Midbrain (tissue), 1 donor: ENCODE data around the gene HMGCS2.

Source experiments
- DNase-seq: peaks from one replicate; lab custom pipeline; 2025; lab: John Stamatoyannopoulos, UW

Gene HMGCS2

DNA sequence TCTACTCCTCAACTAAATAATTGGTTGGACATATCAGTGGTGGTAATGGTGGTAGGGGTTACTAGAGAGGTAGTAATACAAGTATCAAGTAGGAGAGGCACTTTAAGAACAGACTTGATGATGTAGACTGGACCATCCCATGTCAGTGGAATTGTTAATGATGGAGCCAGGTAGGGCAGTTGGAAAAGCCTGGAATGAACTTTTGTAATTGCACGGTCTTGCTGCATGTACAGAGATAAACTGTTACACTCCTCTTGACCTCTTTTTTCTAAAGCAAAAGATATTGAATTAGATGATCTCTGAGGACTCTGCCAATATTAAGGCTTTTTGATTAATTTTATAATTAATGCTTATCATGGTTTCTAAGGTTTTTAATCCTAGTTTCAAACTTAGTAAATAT, 5.8 kb downstream of the HMGCS2 start:
- no peak for DNase-seq

- DNase-seq: no peak
Measured at GRCh38 chr1:119762409-119762808, 6.3 kb downstream of the HMGCS2 start.

DNA sequence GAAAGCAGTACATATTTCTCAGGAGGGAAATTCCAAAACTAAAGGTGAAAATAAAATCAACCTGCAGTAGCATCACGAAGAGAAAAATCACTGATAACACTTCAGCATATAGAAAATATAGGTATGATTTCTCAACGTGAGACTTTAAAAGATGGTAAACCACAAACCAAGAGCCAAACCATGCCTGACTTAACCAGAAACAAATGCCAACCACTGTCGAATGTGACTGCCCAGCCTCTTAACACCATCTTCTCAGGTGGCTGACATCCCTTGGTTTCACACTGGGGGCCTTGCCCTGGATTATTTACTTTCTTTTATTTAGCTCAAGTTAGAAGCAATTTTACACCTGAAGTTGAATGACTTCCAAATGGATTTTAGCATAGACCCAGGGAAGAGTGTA, 10.1 kb downstream of the HMGCS2 start:
- no peak for DNase-seq

GRCh38 chr1:119752592-119752991, 16.1 kb downstream of the HMGCS2 start:
- DNase-seq: no peak

- DNase-seq: no peak
Measured at GRCh38 chr1:119748040-119748439, 20.7 kb downstream of the HMGCS2 start.

DNA sequence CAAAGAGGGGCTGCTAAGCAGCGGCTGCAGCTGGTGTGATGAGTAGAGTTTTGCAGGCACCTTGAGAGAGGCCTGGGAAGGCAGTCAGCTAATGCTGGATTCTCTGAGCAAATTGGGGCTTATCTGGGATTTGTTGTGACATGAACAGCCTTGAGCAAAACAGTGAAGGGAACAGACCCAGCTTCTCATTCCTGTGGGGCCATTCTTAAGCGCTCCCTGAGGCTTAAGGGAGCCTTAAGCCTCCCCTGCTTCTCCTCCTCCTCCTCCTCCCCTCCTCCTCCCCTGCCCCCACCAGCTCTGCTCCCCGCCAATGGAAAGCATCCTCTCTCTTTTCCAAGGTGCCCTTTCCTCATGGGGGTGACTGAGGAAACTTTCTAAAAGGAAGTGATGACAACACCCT, 21.3 kb downstream of the HMGCS2 start:
- no peak for DNase-seq

DNA sequence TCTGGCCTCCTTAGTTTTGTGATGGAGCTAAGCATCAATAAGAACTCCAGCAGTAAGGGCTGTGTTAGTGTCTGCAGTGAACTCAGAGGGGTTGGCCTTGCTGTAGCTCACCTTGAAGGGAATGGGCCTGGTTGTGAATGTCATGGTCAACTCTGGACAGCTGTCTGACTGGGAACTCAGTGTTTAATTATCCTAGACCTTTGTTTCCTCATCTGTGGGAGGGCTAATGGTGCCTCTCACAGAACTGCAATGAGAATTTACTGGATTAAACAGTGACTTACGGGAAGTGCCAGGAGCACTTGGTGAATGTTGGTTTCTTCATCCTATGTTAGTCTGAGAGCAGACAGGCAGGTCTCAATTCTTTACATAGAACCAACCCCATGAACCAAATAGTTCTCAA, 23.7 kb downstream of the HMGCS2 start:
- DNase-seq: no peak

DNA sequence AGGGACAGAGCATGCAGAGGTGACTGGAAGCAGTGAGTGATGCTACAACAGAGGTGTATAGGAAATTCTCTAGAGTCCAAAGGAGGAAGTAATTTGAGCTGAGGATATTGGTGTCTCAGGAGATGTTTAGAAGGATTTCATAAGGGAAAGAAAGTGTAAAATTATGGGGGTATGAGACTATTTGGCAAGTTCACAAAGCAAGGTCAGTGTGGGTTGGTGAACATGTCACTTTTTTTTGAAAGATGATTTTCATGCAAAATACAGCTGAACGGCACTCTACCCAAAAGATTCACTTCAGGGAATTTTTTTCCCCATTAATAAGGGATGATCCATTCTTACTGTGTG, 24.1 kb downstream of the HMGCS2 start:
- no peak for DNase-seq

- DNase-seq: peak; percentile 83
Measured at GRCh38 chr1:119743776-119744597, 24.7 kb downstream of the HMGCS2 start.

- no peak for DNase-seq
Measured at GRCh38 chr1:119743308-119743707, 25.4 kb downstream of the HMGCS2 start.

DNA sequence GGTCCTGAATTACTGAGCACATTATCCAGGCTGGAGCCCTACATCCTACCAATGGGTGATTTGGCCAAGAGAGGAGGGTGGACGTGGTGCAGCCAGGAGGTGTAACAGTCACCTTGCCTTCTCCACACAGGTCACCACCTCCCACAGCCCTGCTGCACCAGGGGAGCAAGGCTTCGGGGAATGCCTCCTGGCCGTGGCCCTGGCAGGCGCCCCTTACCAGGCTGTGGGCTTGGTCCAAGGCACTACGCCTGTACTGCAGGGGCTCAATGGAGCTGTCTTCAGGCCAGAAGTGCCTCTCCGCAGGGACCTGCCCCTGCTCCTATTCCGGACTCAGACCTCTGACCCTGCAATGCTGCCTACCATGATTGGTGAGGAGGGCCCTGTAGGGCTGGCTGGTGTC, 26.0 kb downstream of the HMGCS2 start:
- DNase-seq: no peak

DNA sequence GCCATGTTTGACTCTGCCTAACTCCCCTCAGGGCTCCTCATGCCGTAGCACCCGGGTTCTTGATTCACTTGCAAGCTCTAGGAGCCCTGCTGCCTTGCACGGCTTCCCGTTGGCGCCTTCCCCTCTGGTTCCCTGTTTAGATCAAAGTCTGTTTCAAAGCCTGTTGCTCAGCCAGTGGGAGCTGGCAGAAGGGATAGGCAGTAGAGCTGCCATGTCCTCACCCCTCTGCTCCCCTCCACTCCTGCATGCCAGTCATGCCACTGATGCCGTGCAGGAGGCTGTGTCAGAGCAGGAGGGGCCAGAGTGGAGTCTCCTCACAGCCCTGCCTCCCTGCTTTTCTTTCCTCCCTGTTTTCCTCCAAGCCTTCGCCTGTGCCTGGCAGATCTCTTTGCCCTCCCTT, 26.5 kb downstream of the HMGCS2 start:
- DNase-seq: peak; percentile 26

DNA sequence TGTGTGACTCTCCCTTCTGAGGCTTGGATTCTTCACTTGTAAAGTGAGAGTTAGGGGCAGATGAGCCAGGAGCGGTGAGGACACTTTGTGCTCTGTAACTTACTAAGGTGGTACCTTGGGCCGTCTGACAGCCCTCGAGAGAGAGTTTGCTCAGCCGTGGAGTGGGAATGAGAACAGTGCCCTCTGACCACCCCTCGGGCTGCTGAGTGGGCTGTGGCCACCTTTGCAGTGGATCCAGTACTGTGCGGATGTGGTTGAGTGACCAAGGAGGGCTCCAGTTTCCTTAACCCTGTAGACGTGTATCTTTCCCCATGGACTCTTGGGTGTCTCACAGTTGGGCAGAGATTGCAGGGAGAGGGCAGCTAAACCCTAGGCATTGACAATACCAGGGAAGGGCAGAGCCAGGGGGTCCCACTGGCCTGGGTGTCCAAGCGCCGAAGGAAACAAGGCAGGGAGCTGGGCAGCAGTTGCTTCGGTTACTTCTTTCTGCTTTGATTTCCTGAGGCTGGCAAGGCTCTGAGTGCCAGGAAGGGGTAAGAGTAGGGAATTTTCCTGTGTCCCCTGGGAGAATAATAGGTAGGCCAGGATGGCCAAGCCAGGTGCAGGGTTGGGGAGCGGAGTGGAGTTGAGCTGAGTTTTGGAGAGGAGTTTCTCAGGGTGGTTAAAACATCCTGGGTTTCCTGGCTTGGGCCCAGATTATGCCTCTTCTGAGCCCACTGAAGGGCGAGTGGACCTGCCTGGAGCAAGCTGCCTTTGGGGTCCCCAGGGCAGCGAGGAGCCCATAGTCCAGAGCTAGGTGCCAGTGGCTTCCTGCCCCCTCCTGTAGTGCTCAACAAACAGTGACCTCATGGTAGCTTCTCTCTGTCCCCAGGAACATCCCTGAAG, 27.6 kb downstream of the HMGCS2 start:
- no peak for DNase-seq

GRCh38 chr1:119740261-119740660, 28.4 kb downstream of the HMGCS2 start:
- no peak for DNase-seq

- DNase-seq: no peak
Measured at GRCh38 chr1:119739150-119739549, 29.6 kb downstream of the HMGCS2 start.

- no peak for DNase-seq
Measured at GRCh38 chr1:119738100-119738720, 30.5 kb downstream of the HMGCS2 start.

DNA sequence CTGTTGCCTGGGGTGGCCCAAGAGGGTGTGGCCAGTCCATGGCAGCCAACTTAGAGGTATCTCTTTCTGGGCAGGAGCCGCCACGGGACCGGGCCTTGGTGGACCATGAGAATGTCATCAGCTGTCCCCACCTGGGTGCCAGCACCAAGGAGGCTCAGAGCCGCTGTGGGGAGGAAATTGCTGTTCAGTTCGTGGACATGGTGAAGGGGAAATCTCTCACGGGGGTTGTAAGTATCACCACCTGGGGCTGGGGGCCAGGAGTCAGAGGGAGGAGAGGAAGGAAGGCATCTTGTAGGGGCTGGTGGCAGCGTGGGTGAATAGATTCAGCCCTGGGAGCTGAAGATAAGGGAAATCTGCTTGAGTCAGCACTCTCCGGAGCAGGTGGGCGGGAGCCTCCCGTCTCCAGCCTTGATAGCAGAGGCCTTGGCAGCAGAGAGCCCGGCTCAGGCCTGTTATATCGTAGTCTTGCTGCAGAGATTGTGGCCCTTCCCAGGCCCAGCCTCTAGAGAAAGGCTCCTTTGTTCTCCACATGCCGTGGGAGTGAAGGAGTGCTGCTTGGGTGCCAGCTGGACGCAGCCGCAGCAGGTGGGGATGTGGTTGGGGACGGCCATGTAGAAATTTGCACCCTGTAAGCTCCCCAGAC, 31.5 kb downstream of the HMGCS2 start:
- peak; percentile 58 for DNase-seq

DNA sequence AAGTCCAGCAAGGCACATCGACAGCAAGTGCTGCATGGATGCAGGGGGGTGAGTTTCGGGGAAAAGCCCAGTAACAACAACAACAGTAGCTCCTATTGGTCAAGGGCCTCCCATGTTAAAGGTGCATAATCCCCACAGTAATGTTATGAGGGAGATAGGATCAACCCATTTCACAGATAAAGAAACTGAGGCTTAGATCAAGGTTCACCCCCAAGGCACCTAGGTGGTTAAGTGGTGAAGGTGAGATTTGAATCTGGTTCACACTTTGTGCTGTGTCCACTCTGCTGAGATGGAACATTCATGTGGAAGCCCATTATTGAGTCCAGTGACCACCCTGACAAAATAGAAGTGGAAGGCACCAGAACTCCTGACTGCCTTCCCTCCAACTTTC, 32.1 kb downstream of the HMGCS2 start:
- no peak for DNase-seq

GRCh38 chr1:119735217-119735616, 33.5 kb downstream of the HMGCS2 start:
- peak; percentile 59 for DNase-seq

DNA sequence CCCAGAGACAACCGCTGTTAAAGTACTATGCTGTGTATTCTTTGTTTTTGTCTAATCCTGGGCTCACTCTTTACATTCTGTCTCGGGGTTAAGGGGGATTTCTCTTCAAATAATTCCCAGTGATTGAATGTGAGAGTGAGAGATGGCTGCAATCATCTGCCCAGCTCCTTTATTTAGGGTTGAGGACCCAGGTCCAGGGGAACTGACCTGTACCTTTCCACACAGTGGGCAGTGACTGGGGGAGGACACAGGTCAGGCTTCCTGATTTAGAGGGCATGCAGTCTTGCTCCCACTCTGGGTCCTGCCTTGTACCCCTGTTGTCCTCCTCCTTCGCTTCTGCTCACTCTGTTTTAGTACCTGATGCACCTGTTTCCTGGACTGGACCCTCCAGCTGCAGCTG, 35.0 kb downstream of the HMGCS2 start:
- no peak for DNase-seq

GRCh38 chr1:119732465-119733168, 36.1 kb downstream of the HMGCS2 start:
- DNase-seq: peak; percentile 77
